HUES48 (cell line): ENCODE measurements around the gene ANKRD24.
"Not testable (repeated sequence)": the region's sequence is repeated elsewhere in the genome, so short reads cannot be mapped to it uniquely, and the experiment has no call there.

Experiments
- H3K27ac ChIP-seq: one replicate; pipeline ENCODE4 v1.7.0; 2013; ENCODE audit warnings: low read depth, low read length, inconsistent platforms
- H3K27me3 ChIP-seq: 2 replicates; pipeline ENCODE4 v1.6.1; 2013; ENCODE audit warnings: mild to moderate bottlenecking, low read length; ENCODE audit not compliant: control insufficient read depth, insufficient read depth
- H3K36me3 ChIP-seq: 2 replicates; pipeline ENCODE4 v1.6.1; 2013; ENCODE audit warnings: low read length; ENCODE audit not compliant: control insufficient read depth, insufficient read depth
- H3K4me1 ChIP-seq: 2 replicates; pipeline ENCODE4 v1.6.1; 2013; ENCODE audit warnings: mild to moderate bottlenecking, low read length; ENCODE audit not compliant: control insufficient read depth, insufficient read depth
- H3K4me3 ChIP-seq: 2 replicates; pipeline ENCODE4 v1.5.1; 2013; ENCODE audit warnings: mild to moderate bottlenecking, low read depth, low read length
- H3K9ac ChIP-seq: 2 replicates; pipeline ENCODE4 v1.6.1; 2013; ENCODE audit warnings: mild to moderate bottlenecking, low read depth, low read length, moderate library complexity
- H3K9me3 ChIP-seq: 2 replicates; pipeline ENCODE4 v1.6.1; 2013; ENCODE audit warnings: low read length; ENCODE audit not compliant: control insufficient read depth, insufficient read depth

Gene ANKRD24

DNA sequence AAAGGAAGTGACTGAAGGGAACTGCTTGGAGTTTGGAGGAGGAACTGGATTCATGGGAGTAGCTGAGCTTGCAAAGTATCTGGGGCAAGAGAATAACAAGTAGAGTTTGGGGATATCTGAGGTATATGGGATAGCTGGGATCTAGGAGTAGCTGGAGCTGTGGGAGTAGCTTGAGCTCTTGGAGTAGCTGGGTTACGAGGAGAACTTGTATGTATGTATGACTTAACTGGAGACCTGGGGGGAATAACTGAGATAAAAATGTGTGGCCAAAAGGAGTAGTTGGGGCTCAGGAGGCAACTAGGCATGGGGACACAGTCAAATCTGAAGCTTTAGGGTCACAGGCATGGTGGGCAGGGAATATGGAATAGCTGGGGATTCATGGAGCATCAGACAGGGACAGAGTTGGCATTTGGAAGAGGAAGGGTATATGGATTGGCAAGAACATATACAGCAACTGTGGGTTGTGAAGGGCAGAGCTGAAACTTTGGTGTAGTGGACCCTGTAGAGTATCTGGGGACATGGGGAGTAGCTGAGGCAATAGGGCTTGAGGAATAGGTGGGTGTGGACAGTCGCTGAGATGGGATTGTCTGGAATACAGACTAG lies 18.6 kb downstream of the ANKRD24 start:
- Histone ChIP-seq H3K4me3 (no peak overlapping the region), H3K4me1 (peaks cover 8% of the 10 kb centered on the region; the same call in 1 of the 2 replicates), H3K9ac (no peak overlapping the region), H3K9me3 (no peaks in the 10 kb centered on the region), H3K36me3 (no peaks in the 10 kb centered on the region), H3K27me3 (peaks cover 13% of the 10 kb centered on the region), H3K27ac (no peak overlapping the region)

DNA sequence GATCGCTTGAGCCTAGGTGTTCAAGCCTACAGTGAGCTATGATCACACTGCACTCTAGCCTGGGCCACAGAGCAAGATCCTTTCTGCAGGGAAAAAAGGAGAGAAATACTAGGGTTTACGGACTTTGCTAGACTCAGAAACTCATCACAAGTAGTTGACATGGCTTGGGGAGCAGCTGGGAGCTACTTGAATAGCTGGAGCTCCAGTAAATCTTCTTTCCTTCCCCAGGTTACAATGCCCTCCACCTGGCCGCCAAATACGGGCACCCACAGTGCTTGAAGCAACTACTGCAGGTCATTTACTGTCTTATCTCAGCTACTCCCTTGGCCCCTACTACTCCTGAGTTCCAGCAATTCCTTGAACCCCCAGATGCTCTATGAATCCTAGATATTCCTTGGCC lies 19.3 kb downstream of the ANKRD24 start:
- Histone ChIP-seq H3K27ac (no peak overlapping the region), H3K4me3 (no peak overlapping the region), H3K36me3 (no peaks in the 10 kb centered on the region), H3K4me1 (peaks cover 8% of the 10 kb centered on the region; the same call in 1 of the 2 replicates), H3K27me3 (peaks cover 13% of the 10 kb centered on the region), H3K9me3 (no peaks in the 10 kb centered on the region), H3K9ac (no peak overlapping the region)

DNA sequence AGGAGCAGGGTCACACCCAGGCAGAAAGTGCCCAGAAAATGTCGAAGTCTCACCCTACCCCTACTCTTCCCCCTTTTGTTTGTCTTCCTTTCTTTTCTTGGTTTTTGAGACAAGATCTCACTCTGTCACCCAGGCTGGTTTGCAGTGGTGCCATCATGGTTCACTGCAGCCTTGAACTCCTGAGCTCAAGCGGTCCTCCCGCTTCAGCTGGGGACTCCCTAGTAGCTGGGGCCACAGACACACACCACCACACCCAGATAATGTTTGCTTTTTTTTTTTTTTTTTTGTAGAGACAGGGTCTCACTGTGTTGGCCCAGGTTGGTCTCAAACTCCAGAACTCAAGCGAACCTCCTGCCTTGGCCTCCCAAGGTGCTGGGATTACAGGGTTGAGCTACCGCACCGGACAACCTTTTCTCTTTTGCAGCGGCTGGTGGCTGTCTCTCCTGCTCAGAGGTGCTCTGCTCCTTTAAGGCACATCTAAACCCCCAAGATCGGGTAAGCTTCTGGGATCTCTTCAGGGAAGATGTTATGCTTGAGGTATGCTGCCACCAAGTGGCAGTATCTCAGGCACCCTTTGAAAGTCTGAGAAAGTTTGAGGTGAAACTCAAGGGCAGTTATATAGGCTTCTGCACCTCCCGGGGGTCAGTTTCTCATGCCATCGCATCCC lies 24.5 kb downstream of the ANKRD24 start:
- Histone ChIP-seq H3K27me3 (no peaks in the 10 kb centered on the region), H3K9ac (no peak overlapping the region), H3K27ac (no peak overlapping the region), H3K4me3 (no peak overlapping the region), H3K4me1 (peaks cover 6% of the 10 kb centered on the region; the same call in 1 of the 2 replicates), H3K36me3 (peaks cover 3% of the 10 kb centered on the region; the same call in 1 of the 2 replicates), H3K9me3 (no peaks in the 10 kb centered on the region)

DNA sequence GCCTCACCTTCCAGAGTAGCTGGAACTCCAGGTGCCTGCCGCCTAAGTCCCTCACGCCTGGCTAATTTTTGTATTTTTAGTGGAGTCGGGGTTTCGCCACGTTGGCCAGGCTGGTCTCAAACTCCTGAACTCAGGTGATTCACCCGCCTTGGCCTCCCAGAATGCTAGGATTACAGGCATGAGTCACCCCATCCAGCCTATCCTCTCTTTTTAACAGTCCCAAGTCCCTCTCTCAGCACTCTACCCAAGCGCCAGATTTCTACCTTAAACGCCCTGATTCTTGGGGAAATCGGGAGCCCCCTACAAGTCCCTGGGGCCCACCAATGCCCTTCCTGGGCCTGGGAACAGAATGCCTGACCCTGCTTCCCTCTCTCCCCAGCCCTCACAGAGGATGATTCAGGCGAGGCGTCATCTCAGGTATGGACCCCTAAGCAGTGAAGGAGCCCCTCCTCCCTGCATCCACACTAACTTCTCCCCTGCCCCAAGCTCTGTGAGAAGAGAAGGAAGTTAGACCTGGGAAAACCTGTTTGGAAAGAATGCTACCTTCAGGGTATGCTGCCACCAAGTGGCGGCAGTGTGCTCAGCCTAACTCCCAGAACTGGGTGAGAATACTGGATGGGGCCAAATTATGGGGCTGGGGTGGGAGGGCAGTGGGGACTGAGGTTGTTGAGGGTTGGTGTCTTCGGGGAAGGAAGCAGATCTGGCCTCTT lies 26.1 kb downstream of the ANKRD24 start:
- Histone ChIP-seq H3K4me1 (peaks cover 6% of the 10 kb centered on the region; the same call in 1 of the 2 replicates), H3K27ac (peak overlapping the region; percentile 48)

DNA sequence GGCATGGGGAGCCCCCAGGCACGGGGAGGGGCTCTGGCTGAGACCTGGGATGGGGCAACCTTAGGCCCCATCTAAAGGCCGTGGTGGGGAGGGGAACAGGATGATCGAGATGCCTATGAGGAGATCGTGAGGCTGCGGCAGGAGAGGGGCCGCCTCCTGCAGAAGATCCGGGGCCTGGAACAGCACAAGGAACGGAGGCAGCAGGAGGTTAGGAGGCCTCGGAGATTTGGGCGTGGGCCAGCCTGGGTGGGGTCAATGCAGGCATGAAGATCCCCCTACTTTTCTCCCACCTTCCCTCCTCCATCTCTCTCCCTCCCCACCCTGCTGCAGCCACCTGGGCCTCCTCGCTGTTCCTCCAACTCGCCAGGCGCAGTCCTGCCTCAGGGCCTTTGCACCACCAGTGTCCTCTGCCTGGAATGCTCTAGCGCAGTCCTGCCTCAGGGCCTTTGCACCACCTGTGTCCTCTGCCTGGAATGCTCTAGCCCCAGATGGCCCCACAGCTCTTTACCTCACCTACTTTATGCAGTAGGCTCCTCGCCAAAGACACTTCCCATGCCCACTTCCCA lies 27.8 kb downstream of the ANKRD24 start:
- H3K9me3 ChIP-seq, result no peaks in the 10 kb centered on the region
- H3K4me1 ChIP-seq, result 0 out of 2 replicates have a peak, but pooled peaks cover 3% of the 10 kb centered on the region

More for the DNA sequence above, 26.1 kb downstream of the ANKRD24 start:
- H3K9me3 ChIP-seq, result no peaks in the 10 kb centered on the region
- no peak overlapping the region for H3K9ac ChIP-seq
- H3K4me3 ChIP-seq, result no peak overlapping the region
- H3K36me3 ChIP-seq, result peaks cover 3% of the 10 kb centered on the region; the same call in 1 of the 2 replicates
- no peaks in the 10 kb centered on the region for H3K27me3 ChIP-seq

DNA sequence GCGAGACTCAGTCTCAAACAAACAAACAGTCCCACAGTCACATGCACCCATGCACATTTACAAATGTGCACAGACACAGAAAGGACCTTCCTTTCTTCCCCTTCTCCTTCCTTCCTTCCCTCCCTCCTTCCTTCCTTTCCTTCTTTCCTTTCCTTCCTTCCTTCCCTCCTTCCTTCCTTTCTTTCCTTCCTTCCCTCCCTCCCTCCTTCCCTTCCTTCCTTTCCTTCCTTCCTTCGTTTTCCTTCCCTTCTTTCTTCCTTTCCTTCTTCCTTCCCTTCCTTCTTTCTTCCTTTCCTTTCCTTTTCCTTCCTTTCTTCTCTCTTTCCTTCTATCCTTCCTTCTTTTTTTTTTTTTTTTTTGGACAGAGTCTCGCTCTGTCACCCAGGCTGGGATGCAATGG lies 30.6 kb downstream of the ANKRD24 start:
- H3K4me3 ChIP-seq, result no peak overlapping the region
- H3K36me3 ChIP-seq, result peaks cover 6% of the 10 kb centered on the region; the same call in 1 of the 2 replicates
- H3K27ac ChIP-seq, result no peak overlapping the region
- H3K27me3 ChIP-seq, result no peaks in the 10 kb centered on the region
- 0 out of 2 replicates have a peak, but pooled peaks cover 3% of the 10 kb centered on the region for H3K4me1 ChIP-seq
- H3K9me3 ChIP-seq, result no peaks in the 10 kb centered on the region
- no peak overlapping the region for H3K9ac ChIP-seq

More for the DNA sequence above, 27.8 kb downstream of the ANKRD24 start:
- Histone ChIP-seq H3K9ac (no peak overlapping the region), H3K27me3 (no peaks in the 10 kb centered on the region), H3K27ac (no peak overlapping the region), H3K36me3 (peaks cover 6% of the 10 kb centered on the region; the same call in 1 of the 2 replicates), H3K4me3 (no peak overlapping the region)

DNA sequence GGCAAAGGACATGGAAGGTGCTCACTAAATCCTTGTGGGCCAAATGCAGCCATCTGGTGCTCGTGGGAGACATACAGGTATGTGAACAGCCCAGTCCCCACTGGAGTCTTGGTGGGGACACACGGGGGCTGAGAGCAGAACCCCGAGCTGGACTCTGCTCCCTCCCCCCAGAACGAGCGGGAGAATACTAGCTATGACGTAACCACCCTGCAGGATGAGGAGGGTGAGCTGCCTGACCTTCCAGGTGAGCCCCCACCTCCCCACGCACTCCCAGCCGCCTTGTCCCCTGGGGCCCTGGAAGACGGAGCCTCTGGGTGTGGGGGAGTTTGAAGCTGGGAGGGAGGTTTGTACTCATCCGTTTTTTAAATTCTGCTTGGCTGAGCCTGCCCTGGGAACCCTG lies 33.3 kb downstream of the ANKRD24 start:
- Histone ChIP-seq H3K4me3 (no peak overlapping the region), H3K36me3 (peaks cover 7% of the 10 kb centered on the region; the same call in 1 of the 2 replicates), H3K27me3 (no peaks in the 10 kb centered on the region), H3K9ac (no peak overlapping the region), H3K9me3 (no peaks in the 10 kb centered on the region), H3K4me1 (no peaks in the 10 kb centered on the region), H3K27ac (no peak overlapping the region)

DNA sequence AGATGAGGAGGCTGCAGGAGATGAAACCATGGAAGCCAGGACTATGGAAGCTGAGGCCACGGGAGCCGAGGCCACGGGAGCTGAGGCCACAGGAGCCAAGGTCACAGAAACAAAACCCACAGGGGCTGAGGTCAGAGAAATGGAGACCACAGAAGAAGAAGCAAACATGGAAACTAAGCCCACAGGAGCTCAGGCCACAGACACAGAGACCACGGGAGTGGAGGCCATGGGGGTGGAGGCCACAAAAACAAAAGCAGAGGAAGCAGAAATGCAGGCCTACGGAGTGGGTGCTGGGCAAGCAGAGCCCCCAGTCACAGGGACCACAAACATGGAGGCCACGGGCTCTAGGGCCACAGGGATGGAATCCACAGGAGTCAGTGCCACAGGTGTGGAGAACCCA lies 34.4 kb downstream of the ANKRD24 start:
- Histone ChIP-seq H3K9me3 (no peaks in the 10 kb centered on the region), H3K27ac (no peak overlapping the region), H3K4me3 (no peak overlapping the region), H3K4me1 (no peaks in the 10 kb centered on the region), H3K27me3 (no peaks in the 10 kb centered on the region), H3K9ac (no peak overlapping the region), H3K36me3 (peaks cover 13% of the 10 kb centered on the region; the same call in 1 of the 2 replicates)

DNA sequence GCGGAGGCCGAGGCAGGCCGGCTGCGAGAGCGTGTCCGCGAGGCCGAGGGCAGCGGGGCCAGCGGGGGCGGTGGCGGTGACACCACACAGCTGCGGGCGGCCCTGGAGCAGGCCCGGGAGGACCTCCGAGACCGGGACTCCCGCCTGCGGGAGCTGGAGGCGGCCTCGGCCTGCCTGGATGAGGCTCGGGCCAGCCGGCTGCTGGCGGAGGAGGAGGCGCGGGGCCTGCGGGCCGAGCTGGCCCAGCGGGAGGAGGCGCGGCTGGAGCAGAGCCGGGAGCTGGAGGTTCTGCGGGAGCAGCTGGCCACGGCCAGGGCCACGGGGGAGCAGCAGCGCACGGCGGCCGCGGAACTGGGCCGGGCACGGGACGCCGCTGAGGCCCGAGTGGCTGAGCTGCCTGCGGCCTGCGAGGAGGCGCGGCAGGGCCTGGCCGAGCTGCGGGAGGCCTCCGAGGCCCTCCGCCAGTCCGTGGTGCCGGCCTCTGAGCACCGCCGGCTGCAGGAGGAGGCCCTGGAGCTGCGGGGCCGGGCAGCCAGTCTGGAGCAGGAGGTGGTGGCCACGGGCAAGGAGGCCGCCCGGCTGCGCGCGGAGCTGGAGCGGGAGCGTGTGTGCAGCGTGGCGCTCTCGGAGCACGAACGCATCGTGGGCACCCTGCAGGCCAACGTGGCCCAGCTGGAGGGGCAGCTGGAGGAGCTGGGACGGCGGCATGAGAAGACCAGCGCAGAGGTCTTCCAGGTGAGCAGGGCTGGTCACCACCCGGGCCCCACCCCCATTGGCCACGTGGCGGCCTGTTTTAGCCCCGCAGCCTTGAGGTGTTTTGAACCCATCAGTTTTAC lies 35.2 kb downstream of the ANKRD24 start:
- no peaks in the 10 kb centered on the region for H3K9me3 ChIP-seq
- H3K36me3 ChIP-seq, result peaks cover 13% of the 10 kb centered on the region; the same call in 1 of the 2 replicates
- H3K4me1 ChIP-seq, result no peaks in the 10 kb centered on the region
- no peak overlapping the region for H3K4me3 ChIP-seq
- no peak overlapping the region for H3K9ac ChIP-seq
- H3K27ac ChIP-seq, result no peak overlapping the region
- no peaks in the 10 kb centered on the region for H3K27me3 ChIP-seq

DNA sequence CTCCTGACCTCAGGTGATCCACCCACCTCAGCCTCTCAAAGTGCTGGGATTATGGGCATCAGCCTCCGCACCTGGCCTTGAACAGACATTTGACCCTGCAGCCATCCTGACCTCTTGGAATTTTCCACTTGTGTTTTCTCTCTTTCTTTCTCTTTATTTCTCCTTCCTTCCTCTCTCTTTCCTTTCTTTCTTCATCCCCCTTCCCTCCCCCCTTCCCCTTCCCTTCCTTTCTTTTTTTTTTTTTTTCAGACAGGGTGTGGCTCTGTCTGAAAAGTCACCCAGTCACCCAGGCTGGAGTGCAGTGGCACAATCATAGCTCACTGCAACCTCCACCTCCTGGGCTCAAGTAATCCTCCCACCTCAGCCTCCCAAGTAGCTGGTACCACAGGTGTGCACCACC lies 36.0 kb downstream of the ANKRD24 start:
- not testable (repeated sequence) for H3K4me3 ChIP-seq, H3K27me3 ChIP-seq, H3K4me1 ChIP-seq

More for the DNA sequence above, 36.0 kb downstream of the ANKRD24 start:
- H3K9me3 ChIP-seq, H3K9ac ChIP-seq, H3K27ac ChIP-seq: not testable (repeated sequence)
- H3K36me3 ChIP-seq, result peaks cover 13% of the 10 kb centered on the region; the same call in 1 of the 2 replicates
